CD4-positive, alpha-beta T cell (primary cell): ENCODE measurements around the gene ARHGAP5. TPM values are rescaled to one million over a fixed set of nuclear protein-coding genes. Genes with fewer than 3 reads are reported as not detected.

ENCODE experiments used
- ATAC-seq: fragments of 200-7000 bp; cut with Tn5 transposase; one replicate; pipeline ENCODE4 v1.10.0; 2022; ENCODE audit warnings: mild to moderate bottlenecking; ENCODE audit not compliant: poor library complexity
- CTCF ChIA-PET: fragments of 350-600 bp; sonication (Branson Sonifier 250); formaldehyde crosslinking; loops from one replicate; lab custom pipeline; 2021; ENCODE audit warnings: antibody characterized with exemption, inconsistent platforms; lab: Charles Lee
- POLR2A ChIA-PET: fragments of 350-600 bp; sonication (Branson Sonifier 250); formaldehyde crosslinking; loops from one replicate; lab custom pipeline; 2021; ENCODE audit warnings: antibody characterized with exemption, inconsistent platforms; lab: Charles Lee
- DNase-seq, 14 experiments: peaks; one replicate each; pipeline ENCODE4 v3.0.0-alpha.2; 2013 to 2020; ENCODE audit warnings: mixed read lengths in 2 of 14
- H3K27ac ChIP-seq, 2 donors: one replicate each; pipeline versions ENCODE4 v1.5.1 to v1.7.0; 2013; ENCODE audit warnings: low read length in 2 of 2, low read depth in 1 of 2, mild to moderate bottlenecking in 1 of 2
- H3K27me3 ChIP-seq, 2 experiments: 1 replicate in 1 of 2; 2 replicates in 1 of 2; pipeline versions ENCODE4 v1.6.1 to v1.7.0; 2013; ENCODE audit warnings: low read length in 2 of 2, control low read depth in 1 of 2, mild to moderate bottlenecking in 1 of 2, moderate library complexity in 1 of 2; ENCODE audit not compliant: insufficient read depth in 2 of 2, control insufficient read depth in 1 of 2
- H3K36me3 ChIP-seq: one replicate; pipeline ENCODE4 v1.6.1; 2013; ENCODE audit warnings: low read length, control low read depth; ENCODE audit not compliant: insufficient read depth
- H3K4me1 ChIP-seq: one replicate; pipeline ENCODE4 v1.6.1; 2013; ENCODE audit warnings: low read length, control low read depth; ENCODE audit not compliant: insufficient read depth
- H3K4me3 ChIP-seq: one replicate; pipeline ENCODE4 v1.5.1; 2013; ENCODE audit warnings: mild to moderate bottlenecking, low read length, moderate library complexity
- H3K9me3 ChIP-seq, 2 experiments: 1 replicate in 1 of 2; 2 replicates in 1 of 2; pipeline versions ENCODE4 v1.6.1 to v1.7.0; 2013; ENCODE audit warnings: low read length in 2 of 2, mild to moderate bottlenecking in 2 of 2, control low read depth in 1 of 2, moderate library complexity in 1 of 2; ENCODE audit not compliant: control insufficient read depth in 1 of 2, insufficient read depth in 1 of 2
- H3K27ac Mint-ChIP-seq: one replicate; pipeline ENCODE4 v1.8.0; 2020; ENCODE audit warnings: mixed read lengths
- H3K27me3 Mint-ChIP-seq: one replicate; pipeline ENCODE4 v1.8.0; 2021; ENCODE audit warnings: mixed read lengths
- H3K36me3 Mint-ChIP-seq: one replicate; pipeline ENCODE4 v1.8.0; 2021; ENCODE audit warnings: low read depth, mixed read lengths
- H3K4me1 Mint-ChIP-seq: one replicate; pipeline ENCODE4 v1.8.0; 2021; ENCODE audit warnings: low read depth, mixed read lengths
- H3K4me3 Mint-ChIP-seq: one replicate; pipeline ENCODE4 v1.8.0; 2020; ENCODE audit warnings: mild to moderate bottlenecking, mixed read lengths
- H3K9me3 Mint-ChIP-seq: one replicate; pipeline ENCODE4 v1.8.0; 2020; ENCODE audit warnings: mixed read lengths
- CTCF ChIP-seq: fragments of 200-600 bp; IDR thresholded peaks from one replicate; pipeline ENCODE4 v1.8.0; 2022; ENCODE audit warnings: antibody characterized with exemption, mild to moderate bottlenecking
- intact Hi-C, 2 experiments: fragments of 100-400 bp; cut with DNase I in 1 of 2; cut with micrococcal nuclease in 1 of 2; formaldehyde crosslinking; loops; one replicate each; pipeline versions ENCODE4 v1.15.1 to v1.9.0; 2023 to 2025; cut with DNase I, micrococcal nuclease
- total RNA-seq, 174 experiments: library from RNA in 2 of 174; stranded (reverse) in 2 of 174; gene quantifications; one replicate each; pipeline ENCODE4 v1.2.3 and lab custom pipeline; 2021 to 2026

Gene ARHGAP5
- total RNA-seq, 2 experiments from 2014 or later = 68.5 to 72.5 TPM

GRCh38 chr14:32193532-32193931, 116.4 kb downstream of the ARHGAP5 start:
- no peak for DNase-seq

GRCh38 chr14:32195636-32196035, 118.5 kb downstream of the ARHGAP5 start:
- DNase-seq (no peak), ATAC-seq (no peak)
- Histone ChIP-seq H3K27me3 (peaks cover 0 to 7% of the 10 kb centered on the region in 2 experiments), H3K36me3 (no peaks in the 10 kb centered on the region), H3K9me3 (no peaks in the 10 kb centered on the region), H3K27ac (no peak overlapping the region), H3K4me1 (no peaks in the 10 kb centered on the region), H3K4me3 (no peak overlapping the region)
- ChIA-PET CTCF (no interaction called here), POLR2A (no interaction called here)
- no peak overlapping the region for H3K27ac Mint-ChIP-seq
- no peaks in the 10 kb centered on the region for H3K9me3 Mint-ChIP-seq
- H3K27me3 Mint-ChIP-seq = no peaks in the 10 kb centered on the region
- intact Hi-C loops = no loop called here
- no peaks in the 10 kb centered on the region for H3K36me3 Mint-ChIP-seq
- TF ChIP-seq CTCF = no peak
- no peak overlapping the region for H3K4me3 Mint-ChIP-seq
- no peaks in the 10 kb centered on the region for H3K4me1 Mint-ChIP-seq

More at GRCh38 chr14:32193532-32193931, 116.4 kb downstream of the ARHGAP5 start:
- Histone ChIP-seq H3K4me3 (no peak overlapping the region), H3K4me1 (no peaks in the 10 kb centered on the region), H3K36me3 (no peaks in the 10 kb centered on the region), H3K9me3 (no peaks in the 10 kb centered on the region), H3K27me3 (peaks cover 0 to 7% of the 10 kb centered on the region in 2 experiments), H3K27ac (no peak overlapping the region)
- no peak overlapping the region for H3K27ac Mint-ChIP-seq
- H3K4me3 Mint-ChIP-seq = no peak overlapping the region
- H3K36me3 Mint-ChIP-seq = no peaks in the 10 kb centered on the region
- TF ChIP-seq CTCF = no peak
- no peaks in the 10 kb centered on the region for H3K4me1 Mint-ChIP-seq
- ATAC-seq = no peak
- ChIA-PET CTCF (no interaction called here), POLR2A (no interaction called here)
- H3K27me3 Mint-ChIP-seq = no peaks in the 10 kb centered on the region
- no peaks in the 10 kb centered on the region for H3K9me3 Mint-ChIP-seq
- intact Hi-C loops = no loop called here

- no peak for DNase-seq
- Histone ChIP-seq H3K36me3 (no peaks in the 10 kb centered on the region), H3K4me1 (peaks cover 20% of the 10 kb centered on the region), H3K4me3 (no peak overlapping the region), H3K27me3 (peaks cover 0 to 3% of the 10 kb centered on the region in 2 experiments), H3K27ac (no peak overlapping the region), H3K9me3 (no peaks in the 10 kb centered on the region)
- CTCF ChIA-PET = interaction anchor here (0.6 to 1.5 kb wide), 3 partner anchors 21 to 1147 kb away, joined by 4 to 5 read pairs (median 4); no protein-coding TSS in a partner anchor
- ATAC-seq = no peak
- Mint-ChIP-seq H3K27me3 (no peaks in the 10 kb centered on the region), H3K36me3 (peaks cover 20% of the 10 kb centered on the region), H3K4me3 (no peak overlapping the region), H3K4me1 (peaks cover 14% of the 10 kb centered on the region), H3K27ac (no peak overlapping the region), H3K9me3 (no peaks in the 10 kb centered on the region)
- POLR2A ChIA-PET = interaction anchor here (1.2 kb wide), 1 partner anchor 121 kb away, joined by 3 read pairs; no protein-coding TSS in a partner anchor
- TF ChIP-seq CTCF = no peak
- intact Hi-C loops = no loop called here
Observed at GRCh38 chr14:32197919-32198318, 120.8 kb downstream of the ARHGAP5 start.
